ENCODE data around the gene GPX4. TPM values are rescaled to one million over a fixed set of nuclear protein-coding genes. Genes with fewer than 3 reads are reported as not detected.

GPX4 gene
- total and polyA plus RNA-seq, 2 experiments from 2014 or later: 759 to 860 TPM

DNA sequence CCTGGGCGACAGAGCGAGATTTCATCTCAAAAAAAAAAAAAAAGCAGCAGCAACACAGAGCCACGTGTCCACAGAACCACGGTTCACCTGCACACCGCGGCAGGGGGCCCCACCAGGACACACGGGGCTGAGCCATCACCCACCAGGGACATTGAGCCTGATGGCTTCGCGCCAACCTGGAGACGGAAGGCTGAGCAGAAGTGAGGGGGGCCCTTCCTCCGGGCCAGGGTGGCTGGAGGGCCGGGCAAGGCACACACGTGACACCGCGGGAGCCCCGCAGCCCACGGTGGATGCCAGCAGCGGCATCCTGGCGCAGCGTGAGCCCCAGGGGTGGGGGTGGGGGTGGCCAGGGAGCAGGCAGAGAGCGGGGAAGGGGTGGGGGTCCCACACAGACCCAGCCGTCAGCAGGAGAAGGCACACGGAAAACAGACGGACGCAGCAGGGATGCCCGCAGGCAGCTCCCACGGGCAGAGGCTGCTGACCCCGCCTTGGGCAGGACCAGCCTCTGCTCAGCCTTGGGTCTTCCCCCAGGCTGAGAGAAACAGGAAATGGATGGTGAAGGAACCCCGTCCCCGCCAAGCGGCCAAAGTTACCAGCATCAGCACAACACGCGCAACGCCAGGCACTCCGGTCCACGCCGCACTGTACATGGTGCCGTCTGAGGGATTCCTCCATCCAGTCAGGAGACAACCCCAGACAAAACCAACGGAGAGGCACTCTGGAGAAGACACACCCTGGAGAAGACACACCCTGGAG is 36.7 kb downstream of the GPX4 start:
- Histone ChIP-seq H3K4me1 (ENCODE audit: low read depth) (no peaks in the 10 kb centered on the region), H3K27me3 (no peaks in the 10 kb centered on the region), H3K9me3 (ENCODE audit: low read depth) (no peaks in the 10 kb centered on the region), H3K4me3 (no peak overlapping the region), H3K27ac (no peak overlapping the region), H3K36me3 (no peaks in the 10 kb centered on the region)
- TF ChIP-seq, protein P1, sequence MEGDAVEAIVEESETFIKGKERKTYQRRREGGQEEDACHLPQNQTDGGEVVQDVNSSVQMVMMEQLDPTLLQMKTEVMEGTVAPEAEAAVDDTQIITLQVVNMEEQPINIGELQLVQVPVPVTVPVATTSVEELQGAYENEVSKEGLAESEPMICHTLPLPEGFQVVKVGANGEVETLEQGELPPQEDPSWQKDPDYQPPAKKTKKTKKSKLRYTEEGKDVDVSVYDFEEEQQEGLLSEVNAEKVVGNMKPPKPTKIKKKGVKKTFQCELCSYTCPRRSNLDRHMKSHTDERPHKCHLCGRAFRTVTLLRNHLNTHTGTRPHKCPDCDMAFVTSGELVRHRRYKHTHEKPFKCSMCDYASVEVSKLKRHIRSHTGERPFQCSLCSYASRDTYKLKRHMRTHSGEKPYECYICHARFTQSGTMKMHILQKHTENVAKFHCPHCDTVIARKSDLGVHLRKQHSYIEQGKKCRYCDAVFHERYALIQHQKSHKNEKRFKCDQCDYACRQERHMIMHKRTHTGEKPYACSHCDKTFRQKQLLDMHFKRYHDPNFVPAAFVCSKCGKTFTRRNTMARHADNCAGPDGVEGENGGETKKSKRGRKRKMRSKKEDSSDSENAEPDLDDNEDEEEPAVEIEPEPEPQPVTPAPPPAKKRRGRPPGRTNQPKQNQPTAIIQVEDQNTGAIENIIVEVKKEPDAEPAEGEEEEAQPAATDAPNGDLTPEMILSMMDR (IDR thresholded peaks at IDR 0.05; ENCODE audit: low read depth, low read length): no peak
- DNase-seq (ENCODE audit: low read depth in 1 of 2, low spot score in 1 of 2): no peak

DNA sequence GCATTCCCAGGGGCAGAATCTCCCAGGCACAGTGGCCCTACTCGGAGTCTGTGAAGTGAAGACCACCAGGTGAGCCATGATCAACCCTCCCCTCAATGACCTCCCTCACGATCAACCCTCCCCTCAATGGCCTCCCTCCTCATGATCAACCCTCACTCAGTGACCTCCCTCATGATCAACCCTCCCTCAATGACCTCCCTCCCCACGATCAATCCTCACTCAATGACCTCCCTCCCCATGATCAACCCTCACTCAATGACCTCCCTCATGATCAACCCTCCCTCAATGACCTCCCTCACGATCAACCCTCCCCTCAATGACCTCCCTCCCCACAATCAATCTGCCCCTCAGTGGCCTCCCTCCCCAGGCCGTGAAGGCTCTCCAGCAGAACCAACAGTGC is 38.1 kb downstream of the GPX4 start:
- no peak overlapping the region for H3K27ac ChIP-seq
- H3K4me3 ChIP-seq: no peak overlapping the region
- H3K27me3 ChIP-seq: no peaks in the 10 kb centered on the region
- no peaks in the 10 kb centered on the region for H3K36me3 ChIP-seq
- DNase-seq (ENCODE audit: low read depth in 1 of 2, low spot score in 1 of 2): no peak
- no peaks in the 10 kb centered on the region for H3K9me3 ChIP-seq (ENCODE audit: low read depth)
- TF ChIP-seq, protein P1 (IDR thresholded peaks at IDR 0.05; ENCODE audit: low read depth, low read length): no peak
- no peaks in the 10 kb centered on the region for H3K4me1 ChIP-seq (ENCODE audit: low read depth)

DNA sequence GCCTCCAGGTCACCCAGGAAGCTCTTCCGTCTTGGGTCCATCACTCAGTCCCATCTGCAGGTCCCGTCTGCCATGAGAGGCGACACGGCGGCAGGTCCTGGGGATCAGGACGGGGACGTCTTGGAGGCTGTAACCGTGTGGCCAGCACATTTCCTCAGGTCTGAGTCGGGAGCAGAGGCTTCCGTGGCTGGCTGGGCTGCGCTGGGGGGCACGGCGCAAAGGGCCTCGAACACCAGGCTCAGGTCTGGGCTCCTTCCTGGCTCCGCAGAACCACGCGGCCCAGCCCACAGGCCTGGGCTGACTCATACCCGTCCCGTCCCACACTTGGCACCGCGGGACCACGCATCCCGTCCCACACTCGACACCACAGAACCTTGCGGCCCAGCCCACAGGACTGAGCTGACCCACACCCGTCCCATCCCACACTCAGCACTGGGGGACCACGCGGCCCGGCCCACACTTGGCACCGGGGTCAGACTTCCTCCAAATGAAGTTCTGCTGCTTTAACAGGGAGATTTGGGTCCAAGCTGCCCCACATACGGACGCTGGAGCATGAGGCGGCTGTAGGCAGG is 40.1 kb downstream of the GPX4 start:
- TF ChIP-seq, protein P1 (IDR thresholded peaks at IDR 0.05; ENCODE audit: low read depth, low read length): no peak
- no peaks in the 10 kb centered on the region for H3K9me3 ChIP-seq (ENCODE audit: low read depth)
- H3K27me3 ChIP-seq: no peaks in the 10 kb centered on the region
- no peaks in the 10 kb centered on the region for H3K4me1 ChIP-seq (ENCODE audit: low read depth)
- H3K27ac ChIP-seq: no peak overlapping the region
- no peaks in the 10 kb centered on the region for H3K36me3 ChIP-seq
- no peak overlapping the region for H3K4me3 ChIP-seq
- no peak for DNase-seq (ENCODE audit: low read depth in 1 of 2, low spot score in 1 of 2)

DNA sequence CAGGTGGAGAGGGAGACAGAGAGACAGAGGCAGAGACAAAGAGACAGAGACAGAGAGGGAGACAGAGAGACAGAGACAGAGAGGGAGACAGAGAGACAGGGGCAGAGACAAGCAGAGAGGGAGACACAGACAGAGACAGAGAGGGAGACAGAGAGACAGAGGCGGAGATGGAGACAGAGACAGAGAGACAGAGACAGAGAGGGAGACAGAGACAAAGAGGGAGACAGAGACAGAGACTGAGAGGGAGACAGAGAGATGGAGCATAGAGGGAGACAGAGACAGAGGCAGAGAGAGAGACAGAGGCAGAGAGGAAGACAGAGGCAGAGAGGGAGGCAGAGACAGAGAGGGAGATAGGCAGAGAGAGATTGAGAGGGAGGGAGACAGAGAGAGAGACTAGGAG is 40.9 kb downstream of the GPX4 start:
- H3K36me3 ChIP-seq: no peaks in the 10 kb centered on the region
- no peaks in the 10 kb centered on the region for H3K4me1 ChIP-seq (ENCODE audit: low read depth)
- H3K4me3 ChIP-seq: no peak overlapping the region
- H3K9me3 ChIP-seq (ENCODE audit: low read depth): no peaks in the 10 kb centered on the region
- H3K27me3 ChIP-seq: no peaks in the 10 kb centered on the region
- TF ChIP-seq, protein P1 (IDR thresholded peaks at IDR 0.05; ENCODE audit: low read depth, low read length): no peak
- no peak overlapping the region for H3K27ac ChIP-seq
- DNase-seq (ENCODE audit: low read depth in 1 of 2, low spot score in 1 of 2): no peak

DNA sequence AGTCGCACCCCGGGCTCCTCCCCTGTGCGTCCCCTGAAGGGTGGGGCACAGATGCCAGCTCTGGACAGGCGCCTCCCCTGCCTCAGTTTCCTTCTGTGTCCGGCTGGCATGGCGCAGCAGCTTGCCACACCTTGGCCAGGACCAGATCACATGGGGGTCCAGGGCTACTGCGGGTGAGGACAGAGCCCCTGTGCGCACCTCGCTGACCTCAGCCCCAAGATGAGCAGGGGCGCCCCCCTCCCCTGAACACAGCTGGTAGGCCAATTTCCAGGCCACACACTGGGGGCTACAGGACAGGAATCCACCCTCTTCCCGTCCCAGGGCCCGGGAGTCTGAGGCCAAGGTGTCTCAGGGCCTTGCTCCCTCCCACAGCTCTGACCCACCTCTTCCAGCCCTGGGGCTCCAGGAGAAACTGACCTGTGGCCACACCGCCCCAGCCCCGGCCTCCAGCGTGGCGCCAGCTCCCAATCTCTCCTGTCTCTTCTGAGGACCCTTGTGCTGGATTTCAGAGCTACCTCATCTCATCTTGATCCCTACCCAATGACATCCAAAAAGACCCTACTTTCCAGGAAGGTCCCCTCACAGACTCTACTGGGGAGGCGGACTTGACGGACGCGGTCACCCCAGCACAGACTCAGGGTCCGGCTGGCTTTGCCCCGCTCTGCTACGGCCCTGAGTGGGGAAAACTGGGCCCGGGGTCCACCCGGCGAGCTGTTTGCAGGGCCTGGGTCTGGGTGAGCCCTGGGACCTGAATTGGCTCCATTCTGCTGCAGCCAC is 42.0 kb downstream of the GPX4 start:
- Histone ChIP-seq H3K27ac (no peak overlapping the region), H3K27me3 (no peaks in the 10 kb centered on the region), H3K9me3 (ENCODE audit: low read depth) (no peaks in the 10 kb centered on the region), H3K4me1 (ENCODE audit: low read depth) (no peaks in the 10 kb centered on the region), H3K4me3 (no peak overlapping the region), H3K36me3 (no peaks in the 10 kb centered on the region)
- TF ChIP-seq, protein P1 (IDR thresholded peaks at IDR 0.05; ENCODE audit: low read depth, low read length): no peak
- no peak for DNase-seq (ENCODE audit: low read depth in 1 of 2, low spot score in 1 of 2)
